ENCODE results near the gene C22orf15.

The C22orf15 gene

GRCh38 chr22:23750714-23751440 lies 11.9 kb upstream of the C22orf15 start, which contains the start of gene ZNF70:
Gene ZNF70, minus strand, starts transcription at chr22:23751112. Its CDS starts 5,972 bp downstream, at chr22:23745140.
- in situ Hi-C loops (cut with MboI; ENCODE audit: low sequenced_read_pairs): no loop called here

- in situ Hi-C loops (cut with MboI; ENCODE audit: low sequenced_read_pairs): no loop called here
Measured at GRCh38 chr22:23751441-23751996, 11.3 kb upstream of the C22orf15 start.

GRCh38 chr22:23752090-23752691 lies 10.6 kb upstream of the C22orf15 start:
- in situ Hi-C loops (cut with MboI; ENCODE audit: low sequenced_read_pairs): no loop called here

- in situ Hi-C loops (cut with MboI; ENCODE audit: low sequenced_read_pairs): no loop called here
Measured at GRCh38 chr22:23752750-23753149, 10.0 kb upstream of the C22orf15 start.

- in situ Hi-C loops (cut with MboI; ENCODE audit: low sequenced_read_pairs): no loop called here
Measured at GRCh38 chr22:23753385-23753784, 9.4 kb upstream of the C22orf15 start.

GRCh38 chr22:23754220-23754919 lies 8.4 kb upstream of the C22orf15 start, which contains the start of gene VPREB3:
Gene VPREB3, minus strand, starts transcription at chr22:23754425. Its CDS starts 62 bp downstream, at chr22:23754363.
- in situ Hi-C loops (cut with MboI; ENCODE audit: low sequenced_read_pairs): no loop called here

GRCh38 chr22:23754980-23755636 lies 7.7 kb upstream of the C22orf15 start:
- in situ Hi-C loops (cut with MboI; ENCODE audit: low sequenced_read_pairs): no loop called here

- in situ Hi-C loops (cut with MboI; ENCODE audit: low sequenced_read_pairs): no loop called here
Measured at GRCh38 chr22:23755711-23756110, 7.1 kb upstream of the C22orf15 start.

GRCh38 chr22:23756891-23757290 lies 5.9 kb upstream of the C22orf15 start:
- in situ Hi-C loops (cut with MboI; ENCODE audit: low sequenced_read_pairs): no loop called here

- in situ Hi-C loops (cut with MboI; ENCODE audit: low sequenced_read_pairs): no loop called here
Measured at GRCh38 chr22:23759566-23759965, 3.2 kb upstream of the C22orf15 start.

- in situ Hi-C loops (cut with MboI; ENCODE audit: low sequenced_read_pairs): no loop called here
Measured at GRCh38 chr22:23760056-23760455, 2.7 kb upstream of the C22orf15 start.

GRCh38 chr22:23763579-23763945 lies 772 bp downstream of the C22orf15 start:
- in situ Hi-C loops (cut with MboI; ENCODE audit: low sequenced_read_pairs): no loop called here

GRCh38 chr22:23763954-23764353 lies 1.2 kb downstream of the C22orf15 start:
- in situ Hi-C loops (cut with MboI; ENCODE audit: low sequenced_read_pairs): no loop called here

GRCh38 chr22:23764899-23765881 lies 2.4 kb downstream of the C22orf15 start:
- in situ Hi-C loops (cut with MboI; ENCODE audit: low sequenced_read_pairs): no loop called here

GRCh38 chr22:23767303-23767672 lies 4.5 kb downstream of the C22orf15 start:
- in situ Hi-C loops (cut with MboI; ENCODE audit: low sequenced_read_pairs): no loop called here

GRCh38 chr22:23767673-23768548 lies 5.1 kb downstream of the C22orf15 start, which contains the start of gene CHCHD10:
Gene CHCHD10, minus strand, starts transcription at chr22:23767972. Its CDS starts 98 bp downstream, at chr22:23767874.
- in situ Hi-C loops (cut with MboI; ENCODE audit: low sequenced_read_pairs): no loop called here

- in situ Hi-C loops (cut with MboI; ENCODE audit: low sequenced_read_pairs): no loop called here
Measured at GRCh38 chr22:23769321-23769965, 6.7 kb downstream of the C22orf15 start.

GRCh38 chr22:23772315-23772648 lies 9.5 kb downstream of the C22orf15 start:
- in situ Hi-C loops (cut with MboI; ENCODE audit: low sequenced_read_pairs): no loop called here

Data from HL-60/S4 (cell line).